ENCODE data around the gene CALN1.
"Not testable (repeated sequence)": the region's sequence is repeated elsewhere in the genome, so short reads cannot be mapped to it uniquely, and the experiment has no call there.

The CALN1 gene

DNA sequence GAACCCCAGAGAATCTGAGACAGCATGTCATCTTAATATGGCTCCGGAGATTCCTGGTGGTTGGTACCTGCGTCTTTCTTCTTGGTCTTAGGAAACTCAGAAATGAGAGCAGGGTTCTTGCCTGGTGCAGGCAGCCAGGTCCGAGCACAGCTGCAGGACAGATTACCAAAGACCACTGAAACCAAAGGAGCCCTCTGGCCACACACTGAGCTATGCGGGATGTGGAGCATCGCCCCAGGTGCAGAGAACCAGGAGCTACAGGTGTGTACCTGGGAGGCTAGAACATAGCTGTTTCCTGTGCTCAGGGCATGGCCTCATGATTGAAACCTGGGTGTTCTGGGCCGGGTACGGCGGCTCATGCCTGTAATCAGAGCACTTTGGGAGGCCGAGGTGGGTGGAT lies 635.4 kb downstream of the CALN1 start:
- DNase-seq, result no peak

DNA sequence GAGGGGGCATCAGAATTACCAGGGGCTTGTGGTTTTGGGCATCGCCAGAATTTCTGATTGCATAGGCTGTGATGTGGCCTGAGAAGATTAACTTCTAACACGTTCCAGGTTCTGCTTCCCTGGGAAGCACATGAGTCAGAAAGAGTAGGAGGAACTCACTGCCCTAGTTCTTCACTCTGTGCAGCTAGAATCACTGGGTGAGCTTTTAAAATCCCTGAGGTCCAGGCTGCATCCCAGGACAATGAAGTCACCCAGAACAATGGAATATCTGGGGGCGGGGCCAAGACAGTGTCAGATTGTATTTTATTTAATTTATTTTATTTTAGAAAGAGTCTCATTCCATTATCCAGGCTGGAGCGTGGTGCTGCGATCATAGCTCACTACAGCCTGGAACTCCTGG lies 636.5 kb downstream of the CALN1 start:
- no peak for DNase-seq

DNA sequence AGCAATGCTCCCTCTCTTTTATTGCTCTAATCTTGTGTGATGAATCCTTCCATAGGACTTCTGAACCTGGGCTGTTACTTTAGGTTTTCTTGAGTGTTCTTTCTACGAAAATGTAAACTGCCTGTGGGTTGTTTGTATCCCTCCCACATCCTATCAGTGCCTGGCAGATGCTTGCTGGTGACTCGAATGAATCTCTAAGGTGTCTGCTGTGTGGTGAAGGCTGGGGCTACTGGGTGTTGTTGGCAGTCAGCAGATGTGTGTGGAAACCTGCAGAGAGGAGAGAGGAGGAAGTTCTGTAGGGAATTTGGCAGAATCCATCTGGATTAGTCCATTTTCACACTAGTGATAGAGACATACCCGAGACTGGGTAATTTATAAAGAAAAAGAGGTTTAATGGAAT lies 639.4 kb downstream of the CALN1 start:
- no peak for DNase-seq

DNA sequence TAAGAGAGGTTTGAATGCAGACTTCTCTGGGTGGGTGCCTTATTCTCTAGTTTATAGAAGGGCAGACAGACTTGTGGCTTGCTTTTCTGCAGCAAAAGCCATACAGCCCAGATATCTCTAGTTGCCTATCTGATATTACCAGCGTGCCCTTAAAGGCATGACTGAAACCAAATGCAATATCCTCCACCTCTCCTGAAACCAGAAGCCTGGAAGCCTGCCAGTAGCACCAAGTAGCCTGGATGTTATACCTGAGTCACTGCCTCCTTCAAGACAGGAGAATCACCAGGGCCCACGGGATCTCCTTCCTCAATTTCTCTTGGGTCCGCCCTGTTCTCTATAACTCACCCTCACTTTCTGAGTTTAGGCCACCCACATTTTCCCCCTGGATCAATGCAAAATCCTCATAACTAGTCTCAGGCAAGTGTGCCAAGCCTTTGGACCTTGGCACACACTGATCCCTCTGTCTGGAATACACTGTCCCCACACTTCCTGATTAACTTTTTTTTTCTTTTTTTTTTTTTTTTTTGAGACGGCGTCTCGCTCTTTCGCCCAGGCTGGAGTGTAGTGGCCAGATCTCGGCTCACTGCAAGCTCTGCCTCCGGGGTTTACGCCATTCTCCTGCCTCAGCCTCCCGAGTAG lies 641.8 kb downstream of the CALN1 start:
- DNase-seq, result no peak

DNA sequence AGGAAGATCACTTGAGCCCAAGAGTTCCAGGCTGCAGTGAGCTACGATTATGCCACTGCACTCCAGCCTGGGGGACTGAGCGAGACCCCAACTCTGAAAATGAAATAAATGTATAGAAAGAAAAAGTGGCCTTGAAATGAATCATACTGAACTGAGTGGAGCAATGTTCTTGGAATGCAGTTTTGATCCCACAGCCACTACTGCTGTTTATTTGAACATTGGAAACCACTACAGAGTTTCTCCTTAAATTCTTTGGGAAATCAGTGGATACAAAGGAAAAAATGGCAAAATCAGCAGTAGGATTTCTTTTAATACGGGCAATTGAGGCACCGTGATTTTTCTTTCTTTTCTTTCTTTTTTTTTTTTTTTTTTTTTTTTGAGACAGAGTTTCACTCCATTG lies 642.8 kb downstream of the CALN1 start:
- no peak for DNase-seq

DNA sequence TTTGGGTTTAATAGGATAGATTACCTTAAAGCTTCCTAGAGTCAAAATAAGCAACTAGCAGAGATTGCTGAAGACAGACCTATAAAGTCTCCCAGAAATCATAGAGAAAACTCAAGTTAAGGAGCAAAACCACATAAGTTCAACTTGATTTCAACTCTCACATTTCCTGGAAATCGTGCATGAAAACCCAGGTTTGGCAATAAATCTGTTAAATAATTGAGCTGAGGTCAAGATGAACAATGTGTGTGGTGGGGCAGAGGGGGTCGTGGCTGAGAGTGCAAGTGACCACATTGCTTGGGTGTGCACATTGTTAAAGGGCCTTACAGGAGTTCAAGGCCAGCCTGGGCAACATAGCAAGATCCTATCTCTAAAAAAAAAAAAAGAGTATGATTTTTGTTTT lies 643.7 kb downstream of the CALN1 start:
- DNase-seq, result no peak

DNA sequence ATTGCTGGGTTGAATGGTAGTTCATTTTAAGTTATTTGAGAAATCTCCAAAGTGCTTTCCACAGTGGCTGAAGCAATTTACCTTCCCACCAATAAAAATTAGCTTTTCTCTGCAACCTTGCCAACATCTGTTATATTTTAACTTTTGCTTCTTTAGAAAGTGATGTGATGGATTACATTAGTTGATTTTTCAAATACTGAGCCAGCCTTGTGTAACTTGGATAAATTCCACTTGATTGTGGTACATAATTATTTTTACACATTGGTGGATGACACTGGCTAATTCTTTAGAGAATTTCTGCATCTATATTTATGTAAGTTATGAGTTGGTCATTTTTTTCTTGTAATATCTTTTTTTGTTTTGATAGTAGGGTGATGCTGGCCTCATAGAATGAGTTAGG lies 646.1 kb downstream of the CALN1 start:
- DNase-seq, result no peak

DNA sequence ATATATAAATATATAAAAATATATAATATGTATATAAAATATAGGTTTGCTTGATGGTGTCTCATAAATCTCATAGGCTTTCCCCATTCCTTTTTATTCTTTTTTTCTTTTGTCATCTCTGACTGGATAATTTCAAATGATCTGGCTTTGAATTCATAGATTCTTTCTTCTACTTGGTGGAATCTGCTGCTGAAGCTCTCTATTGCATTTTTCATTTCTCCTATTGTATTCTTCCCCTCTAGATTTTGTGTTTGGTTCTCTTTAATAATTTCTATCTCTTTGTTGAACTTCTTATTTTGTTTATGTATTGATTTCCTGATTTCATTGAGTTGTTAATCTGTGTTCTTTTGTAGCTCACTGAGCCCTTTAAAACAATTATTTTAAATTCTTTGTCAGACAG lies 650.8 kb downstream of the CALN1 start:
- no peak for DNase-seq

DNA sequence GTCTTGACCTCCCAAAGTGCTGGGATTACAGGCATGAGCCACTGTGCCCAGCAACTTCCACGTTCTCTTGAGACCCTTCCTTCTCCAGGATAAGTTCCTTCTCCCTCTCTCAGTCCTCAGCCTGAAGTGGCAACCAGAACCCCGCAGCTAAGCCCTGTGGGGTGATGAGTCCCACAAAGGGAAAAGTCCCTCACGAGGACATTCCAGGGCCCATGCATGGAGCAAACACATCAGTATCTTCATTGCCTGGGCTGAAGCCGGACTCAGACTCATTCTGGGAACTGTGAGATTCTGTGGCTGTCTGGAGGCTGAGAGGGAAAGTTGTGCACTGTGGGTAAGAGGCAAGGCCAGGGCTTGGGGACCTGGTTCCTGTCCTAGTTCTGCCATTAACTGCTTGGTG lies 657.3 kb downstream of the CALN1 start:
- no peak for DNase-seq

DNA sequence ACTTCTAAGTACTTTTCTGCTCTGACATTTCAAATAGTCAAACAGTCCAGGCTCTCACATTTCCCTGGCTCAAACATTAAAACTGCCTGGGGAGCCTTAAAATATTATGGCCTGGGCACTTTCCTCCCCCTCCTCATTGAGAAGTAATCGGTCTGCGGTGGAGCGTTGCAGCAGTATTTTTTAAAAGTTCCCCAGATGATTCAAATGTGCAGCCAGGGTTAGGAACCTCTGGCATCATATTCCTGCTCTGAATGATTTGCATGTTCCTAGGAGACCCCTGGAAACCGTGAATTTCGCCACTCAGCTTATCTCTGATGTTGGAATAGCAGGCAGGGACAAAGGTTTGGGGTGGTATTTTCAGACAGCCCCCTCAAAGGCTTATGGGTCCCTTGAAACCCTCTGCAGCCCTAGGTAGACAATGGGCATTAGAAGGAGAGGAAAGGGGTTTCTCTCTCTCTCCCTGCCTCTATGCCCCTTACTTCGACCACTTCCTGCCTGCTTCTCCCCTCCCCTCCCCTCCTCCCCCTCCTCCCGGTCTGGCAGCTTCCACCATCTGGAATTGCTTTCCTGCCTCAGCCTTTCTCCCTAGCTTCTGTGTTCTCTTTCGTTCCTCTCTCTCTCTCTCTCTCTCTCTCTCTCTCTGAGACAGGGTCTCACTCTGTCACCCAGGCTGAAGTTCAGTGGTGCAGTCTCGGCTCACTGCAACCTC lies 658.0 kb downstream of the CALN1 start:
- no peak for DNase-seq

DNA sequence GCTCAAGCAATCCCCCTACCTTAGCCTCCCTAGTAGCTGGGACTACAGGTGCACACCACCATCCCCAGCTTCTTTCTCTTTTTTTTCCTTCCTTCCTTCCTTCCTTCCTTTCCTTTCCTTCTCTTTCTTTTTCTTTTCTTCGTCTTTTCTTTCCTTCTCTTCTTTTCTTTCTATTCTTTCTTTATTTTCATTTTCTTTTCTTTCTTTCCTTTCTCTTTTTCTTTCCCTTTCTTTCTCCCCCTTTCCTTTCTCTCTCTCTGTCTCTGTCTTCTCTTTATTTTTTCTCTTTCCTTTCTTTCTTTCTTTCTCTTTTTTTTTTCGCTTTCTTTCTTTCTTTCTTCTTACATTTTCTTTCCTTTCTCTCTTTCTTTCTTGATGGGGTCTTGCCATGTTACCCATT lies 658.9 kb downstream of the CALN1 start:
- DNase-seq, result no peak

DNA sequence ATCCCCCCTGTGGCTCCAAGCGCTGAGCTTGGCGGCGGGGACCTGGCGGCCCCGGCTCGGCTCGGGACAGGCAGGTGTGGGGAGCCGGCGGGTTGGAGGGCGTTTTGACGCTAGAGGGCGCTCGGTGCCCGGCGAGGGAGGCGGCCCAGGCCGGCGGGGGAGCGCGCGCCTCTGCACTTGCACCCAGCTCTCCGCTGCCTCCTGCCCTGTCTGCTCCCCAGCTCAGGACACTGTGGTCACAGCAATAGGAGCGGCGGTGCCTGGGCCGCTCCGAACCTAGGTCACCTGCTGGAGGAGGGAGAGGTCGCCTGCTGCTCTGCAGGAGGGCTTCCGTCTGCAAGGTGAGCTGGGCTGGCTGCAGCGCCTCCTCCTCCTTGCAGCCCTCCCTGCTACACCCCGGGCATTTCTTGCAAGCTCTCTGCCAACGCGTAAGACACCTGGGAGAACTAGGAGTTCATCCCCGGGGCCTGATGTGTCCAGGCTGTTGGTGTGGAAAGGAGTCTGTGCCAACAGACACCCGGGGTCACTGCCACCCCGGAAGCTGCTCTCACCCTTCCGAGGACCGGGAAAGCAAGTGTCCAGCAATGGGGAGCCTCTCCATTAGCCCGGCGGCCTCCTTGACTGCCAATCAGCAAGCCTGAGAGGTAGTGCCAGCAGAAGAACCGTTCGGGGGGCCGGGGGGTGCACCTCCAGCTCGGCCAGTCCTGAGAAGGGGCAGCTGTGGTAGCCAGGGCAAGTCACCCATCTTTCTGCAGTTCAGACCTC lies 659.8 kb downstream of the CALN1 start:
- no peak for DNase-seq

DNA sequence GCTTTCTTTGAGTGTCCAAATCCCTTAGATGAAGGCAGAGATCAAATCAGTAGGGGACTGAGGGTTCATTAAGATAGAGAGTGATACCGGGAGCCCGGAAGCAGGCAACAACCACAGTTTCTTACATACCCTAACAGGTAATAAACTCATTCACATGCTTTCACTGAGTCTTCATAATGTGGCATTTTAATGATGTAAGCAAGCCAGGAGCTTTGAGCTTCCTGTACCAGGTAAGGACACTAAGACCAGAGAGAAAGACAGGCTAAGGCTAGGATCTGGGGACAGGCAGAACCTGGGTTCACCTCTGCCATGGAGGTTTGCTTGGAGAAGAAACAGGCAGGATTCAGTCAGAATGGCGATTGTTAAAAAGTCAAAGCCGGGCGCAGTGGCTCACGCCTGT lies 661.8 kb downstream of the CALN1 start:
- DNase-seq, result no peak

DNA sequence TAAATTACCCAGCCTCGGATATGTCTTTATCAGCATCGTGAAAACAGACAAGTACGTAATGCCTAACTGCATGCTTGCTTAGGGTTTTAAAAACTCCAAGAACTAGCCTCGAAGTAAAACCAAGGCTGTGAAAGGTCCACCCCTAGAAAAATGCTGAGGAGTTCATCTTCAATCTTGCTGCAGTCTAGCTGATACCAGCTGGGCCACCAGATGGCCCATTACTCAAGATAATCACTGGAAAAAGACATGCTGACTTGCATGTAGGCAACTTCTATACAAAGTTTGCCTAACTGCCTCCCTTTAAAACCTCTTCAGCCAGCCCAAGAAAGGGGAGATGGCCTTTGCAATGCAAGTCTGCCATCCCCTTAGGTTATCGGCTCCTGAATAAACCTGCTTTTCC lies 666.1 kb downstream of the CALN1 start:
- no peak for DNase-seq

DNA sequence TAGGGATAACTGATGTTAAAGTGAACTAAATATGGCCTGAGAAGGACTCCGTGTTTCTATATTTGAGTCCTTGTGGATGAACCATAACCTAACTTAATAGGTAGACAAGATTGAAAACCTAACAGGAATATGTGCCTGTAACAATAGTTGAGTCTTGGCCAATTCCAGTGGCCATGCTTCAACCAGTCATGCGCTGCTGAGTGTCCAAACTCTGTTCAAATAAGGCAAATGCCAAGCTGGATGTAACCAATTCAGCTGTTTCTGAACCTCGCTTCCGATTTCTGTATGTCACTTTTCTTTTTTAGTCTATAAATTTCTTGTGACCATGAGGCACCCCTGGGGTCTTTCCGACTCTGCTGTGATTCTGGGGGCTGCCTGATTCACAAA lies 672.0 kb downstream of the CALN1 start:
- DNase-seq, result no peak

DNA sequence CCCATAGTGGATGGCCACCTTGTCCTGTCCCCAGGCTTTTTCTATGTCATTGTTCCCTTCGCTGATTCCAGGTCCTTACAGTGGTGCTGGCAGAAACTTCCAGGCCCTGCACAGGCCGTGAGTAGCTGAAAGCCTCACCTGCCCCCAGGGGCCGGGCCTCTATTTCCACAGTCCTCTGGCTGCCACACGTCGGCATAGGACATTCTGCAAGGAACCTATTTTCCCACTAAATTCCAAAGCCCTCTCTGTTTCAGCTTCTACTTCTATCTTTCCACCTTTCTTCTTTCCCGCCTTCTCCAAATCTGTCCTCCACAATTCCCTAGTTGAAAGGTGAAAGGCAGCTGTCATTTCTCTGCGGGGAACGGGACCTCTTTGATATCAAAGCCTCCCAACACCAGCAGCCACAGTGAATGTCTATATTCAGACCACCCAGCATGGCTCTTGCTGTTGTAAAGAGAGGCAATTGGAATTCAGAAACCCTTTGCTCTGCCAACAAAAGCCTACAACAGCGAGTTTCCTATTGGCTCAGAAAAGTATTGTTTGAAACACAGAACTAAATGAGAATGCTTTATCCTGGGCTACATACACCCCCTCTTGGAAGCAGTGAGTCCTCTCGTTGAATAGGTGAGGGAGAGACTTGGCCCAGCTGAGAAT lies 672.5 kb downstream of the CALN1 start:
- DNase-seq, result no peak

DNA sequence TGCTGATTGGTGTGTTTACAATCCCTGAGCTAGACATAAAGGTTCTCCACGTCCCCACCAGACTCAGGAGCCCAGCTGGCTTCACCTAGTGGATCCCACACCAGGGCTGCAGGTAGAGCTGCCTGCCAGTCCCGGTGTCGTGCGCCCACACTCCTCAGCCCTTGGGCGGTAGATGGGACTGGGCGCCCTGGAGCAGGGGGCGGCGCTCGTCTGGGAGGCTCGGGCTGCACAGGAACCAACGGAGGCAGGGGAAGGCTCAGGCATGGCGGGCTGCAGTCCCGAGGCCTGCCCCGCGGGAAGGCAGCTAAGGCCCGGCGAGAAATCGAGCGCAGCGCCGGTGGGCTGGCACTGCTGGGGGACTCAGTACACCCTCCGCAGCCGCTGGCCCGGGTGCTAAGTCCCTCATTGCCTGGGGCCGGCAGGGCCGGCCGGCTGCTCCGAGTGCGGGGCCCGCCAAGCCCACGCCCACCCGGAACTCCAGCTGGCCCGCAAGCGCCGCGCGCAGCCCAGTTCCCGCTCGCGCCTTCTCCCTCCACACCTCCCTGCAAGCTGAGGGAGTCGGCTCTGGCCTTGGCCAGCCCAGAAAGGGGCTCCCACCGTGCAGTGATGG lies 674.1 kb downstream of the CALN1 start:
- DNase-seq, result not testable (repeated sequence)

DNA sequence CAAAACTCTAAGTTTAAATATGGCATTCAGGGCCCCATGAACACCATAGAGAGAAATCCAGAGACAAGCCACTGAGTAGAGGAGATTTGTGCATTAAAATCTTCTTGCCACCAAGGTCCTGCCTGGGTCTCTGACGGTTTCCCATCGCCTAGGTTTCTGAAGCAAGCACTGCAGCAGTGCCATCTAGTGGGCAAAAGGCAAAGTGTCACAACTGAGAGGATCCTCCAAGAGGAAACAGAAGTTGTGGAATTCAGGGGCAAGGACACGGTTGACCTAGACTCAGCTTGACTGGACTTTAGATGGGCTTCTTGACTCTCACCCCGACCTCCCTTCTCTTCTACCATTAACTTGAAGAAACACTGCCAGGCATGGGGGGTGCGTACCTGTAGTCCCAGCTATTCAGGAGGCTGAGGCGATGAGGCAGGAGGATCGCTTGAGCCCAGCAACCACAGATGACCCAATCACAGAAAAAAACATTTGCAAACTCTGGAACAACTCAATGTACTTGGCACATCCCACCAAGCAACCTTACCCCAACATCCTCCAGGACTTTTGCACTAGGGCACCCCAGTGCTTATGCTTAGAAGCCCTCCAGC lies 676.1 kb downstream of the CALN1 start:
- DNase-seq, result peak; percentile 34

DNA sequence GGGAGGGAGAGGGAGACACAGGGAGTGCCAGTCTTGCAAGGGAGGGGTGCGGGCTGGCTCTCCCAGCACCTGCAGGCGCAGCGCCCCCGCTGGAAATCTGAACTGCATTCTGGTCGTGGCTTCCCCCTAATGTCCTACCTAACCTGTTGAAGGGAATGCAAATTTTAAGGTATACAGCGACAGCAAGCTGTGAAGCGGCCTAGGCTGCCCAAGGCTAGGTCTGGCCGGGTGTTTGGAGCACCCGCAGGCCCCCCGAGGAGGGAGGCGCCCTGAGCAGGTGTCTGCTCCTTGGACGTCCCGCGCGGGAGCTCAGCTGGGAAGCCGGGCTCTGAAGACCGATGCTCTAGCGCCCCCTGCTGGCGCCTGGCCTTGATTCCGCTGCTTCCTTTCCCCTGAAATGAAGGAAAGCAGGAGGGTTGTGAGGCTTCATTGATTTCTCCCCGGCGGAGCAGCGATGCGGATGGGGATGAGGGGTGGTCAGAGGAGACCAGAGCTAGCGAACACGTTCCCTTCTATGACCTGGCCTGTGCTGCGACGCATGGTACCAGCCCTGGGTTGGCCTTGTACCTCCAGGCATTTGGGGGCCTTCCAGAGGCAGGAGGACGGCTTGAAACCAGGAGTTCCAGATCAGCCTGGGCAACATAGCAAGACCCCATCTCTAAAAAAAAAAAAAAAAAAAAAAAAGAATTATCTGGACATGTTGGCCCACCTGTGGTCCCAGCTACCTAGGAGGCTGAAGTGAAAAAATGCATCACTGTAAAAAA lies 678.8 kb downstream of the CALN1 start:
- peak; percentile 69 for DNase-seq

DNA sequence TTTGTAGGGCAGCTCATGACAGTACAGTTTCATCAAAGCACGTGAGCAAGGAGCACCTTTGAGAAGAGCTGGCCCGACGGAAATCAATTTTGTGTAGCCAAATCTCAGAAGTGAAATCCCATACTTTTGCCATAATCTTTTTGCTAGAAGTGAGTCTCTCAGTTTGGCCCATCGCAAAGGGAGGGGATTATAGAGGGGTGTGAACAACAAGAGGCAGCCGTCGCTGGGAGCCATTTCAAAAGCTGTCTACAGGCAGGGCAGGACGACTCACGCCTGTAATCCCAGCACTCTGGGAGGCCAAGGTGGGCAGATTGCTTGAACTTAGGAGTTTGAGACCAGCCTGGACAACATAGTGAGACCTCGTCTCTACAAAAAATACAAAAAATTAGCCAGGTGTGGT lies 680.4 kb downstream of the CALN1 start:
- no peak for DNase-seq
